Measurements from ENCODE around the gene PILRA.
"Not testable (repeated sequence)": the region's sequence is repeated elsewhere in the genome, so short reads cannot be mapped to it uniquely, and the experiment has no call there.

PILRA gene

GRCh38 chr7:100358027-100358856 lies 15.0 kb upstream of the PILRA start, which contains the start of gene PILRB:
Gene PILRB (plus strand): TSS chr7:100358117. CDS start chr7:100358303, 186 bp downstream.
- Histone ChIP-seq H3K9ac (ENCODE audit: low read length) (no peak within 1 kb of the TSS), H3K9me3 (ENCODE audit: control insufficient read depth, insufficient read depth, low read depth, low read length) (no peaks in the 10 kb centered on the region), H3K36me3 (ENCODE audit: control insufficient read depth, insufficient read depth, low read length) (peaks cover 98% of the 10 kb centered on the region), H3K27me3 (ENCODE audit: control insufficient read depth, insufficient read depth, low read length) (no peaks in the 10 kb centered on the region), H3K4me3 (ENCODE audit: low read depth, low read length) (no peak within 1 kb of the TSS), H3K27ac (ENCODE audit: low read depth, low read length) (no peak within 1 kb of the TSS), H3K4me1 (ENCODE audit: control insufficient read depth, insufficient read depth, low read length) (no peaks in the 10 kb centered on the region)

GRCh38 chr7:100358857-100359212 lies 14.5 kb upstream of the PILRA start:
- Histone ChIP-seq H3K9ac (ENCODE audit: low read length) (no peak overlapping the region), H3K4me1 (ENCODE audit: control insufficient read depth, insufficient read depth, low read length) (no peaks in the 10 kb centered on the region), H3K27ac (ENCODE audit: low read depth, low read length) (no peak overlapping the region), H3K36me3 (ENCODE audit: control insufficient read depth, insufficient read depth, low read length) (peaks cover 97% of the 10 kb centered on the region), H3K9me3 (ENCODE audit: control insufficient read depth, insufficient read depth, low read depth, low read length) (no peaks in the 10 kb centered on the region), H3K27me3 (ENCODE audit: control insufficient read depth, insufficient read depth, low read length) (no peaks in the 10 kb centered on the region), H3K4me3 (ENCODE audit: low read depth, low read length) (no peak overlapping the region)

GRCh38 chr7:100360135-100360854 lies 13.0 kb upstream of the PILRA start:
- Histone ChIP-seq H3K9ac (ENCODE audit: low read length) (no peak overlapping the region), H3K27ac (ENCODE audit: low read depth, low read length) (no peak overlapping the region), H3K4me1 (ENCODE audit: control insufficient read depth, insufficient read depth, low read length) (no peaks in the 10 kb centered on the region), H3K4me3 (ENCODE audit: low read depth, low read length) (no peak overlapping the region), H3K27me3 (ENCODE audit: control insufficient read depth, insufficient read depth, low read length) (no peaks in the 10 kb centered on the region), H3K36me3 (ENCODE audit: control insufficient read depth, insufficient read depth, low read length) (peaks cover 91% of the 10 kb centered on the region), H3K9me3 (ENCODE audit: control insufficient read depth, insufficient read depth, low read depth, low read length) (no peaks in the 10 kb centered on the region)

GRCh38 chr7:100363098-100363497 lies 10.2 kb upstream of the PILRA start:
- Histone ChIP-seq H3K36me3 (ENCODE audit: control insufficient read depth, insufficient read depth, low read length) (peaks cover 70% of the 10 kb centered on the region), H3K9ac (ENCODE audit: low read length) (no peak overlapping the region), H3K4me1 (ENCODE audit: control insufficient read depth, insufficient read depth, low read length) (0 out of 2 replicates have a peak, but pooled peaks cover 7% of the 10 kb centered on the region)

GRCh38 chr7:100363797-100364196 lies 9.5 kb upstream of the PILRA start:
- H3K36me3 ChIP-seq (ENCODE audit: control insufficient read depth, insufficient read depth, low read length), result peaks cover 63% of the 10 kb centered on the region
- H3K4me1 ChIP-seq (ENCODE audit: control insufficient read depth, insufficient read depth, low read length); H3K27me3 ChIP-seq (ENCODE audit: control insufficient read depth, insufficient read depth, low read length); H3K4me3 ChIP-seq (ENCODE audit: low read depth, low read length); H3K27ac ChIP-seq (ENCODE audit: low read depth, low read length); H3K9ac ChIP-seq (ENCODE audit: low read length); H3K9me3 ChIP-seq (ENCODE audit: control insufficient read depth, insufficient read depth, low read depth, low read length): not testable (repeated sequence)

More at GRCh38 chr7:100363098-100363497, 10.2 kb upstream of the PILRA start:
- no peak overlapping the region for H3K4me3 ChIP-seq (ENCODE audit: low read depth, low read length)
- H3K9me3 ChIP-seq (ENCODE audit: control insufficient read depth, insufficient read depth, low read depth, low read length), result no peaks in the 10 kb centered on the region
- no peaks in the 10 kb centered on the region for H3K27me3 ChIP-seq (ENCODE audit: control insufficient read depth, insufficient read depth, low read length)
- H3K27ac ChIP-seq (ENCODE audit: low read depth, low read length), result no peak overlapping the region

GRCh38 chr7:100364480-100364879 lies 8.8 kb upstream of the PILRA start:
- Histone ChIP-seq H3K27me3 (ENCODE audit: control insufficient read depth, insufficient read depth, low read length) (no peaks in the 10 kb centered on the region), H3K27ac (ENCODE audit: low read depth, low read length) (no peak overlapping the region), H3K36me3 (ENCODE audit: control insufficient read depth, insufficient read depth, low read length) (peaks cover 57% of the 10 kb centered on the region), H3K9me3 (ENCODE audit: control insufficient read depth, insufficient read depth, low read depth, low read length) (no peaks in the 10 kb centered on the region), H3K4me3 (ENCODE audit: low read depth, low read length) (no peak overlapping the region), H3K4me1 (ENCODE audit: control insufficient read depth, insufficient read depth, low read length) (0 out of 2 replicates have a peak, but pooled peaks cover 7% of the 10 kb centered on the region), H3K9ac (ENCODE audit: low read length) (no peak overlapping the region)

- Histone ChIP-seq H3K4me1 (ENCODE audit: control insufficient read depth, insufficient read depth, low read length) (peaks cover 21% of the 10 kb centered on the region), H3K36me3 (ENCODE audit: control insufficient read depth, insufficient read depth, low read length) (peaks cover 42% of the 10 kb centered on the region)
- H3K9ac ChIP-seq (ENCODE audit: low read length); H3K27me3 ChIP-seq (ENCODE audit: control insufficient read depth, insufficient read depth, low read length); H3K4me3 ChIP-seq (ENCODE audit: low read depth, low read length); H3K27ac ChIP-seq (ENCODE audit: low read depth, low read length); H3K9me3 ChIP-seq (ENCODE audit: control insufficient read depth, insufficient read depth, low read depth, low read length): not testable (repeated sequence)
Measured at GRCh38 chr7:100365998-100366367, 7.3 kb upstream of the PILRA start.

GRCh38 chr7:100366411-100367250 lies 6.7 kb upstream of the PILRA start:
- Histone ChIP-seq H3K27me3 (ENCODE audit: control insufficient read depth, insufficient read depth, low read length) (no peaks in the 10 kb centered on the region), H3K27ac (ENCODE audit: low read depth, low read length) (no peak overlapping the region), H3K4me1 (ENCODE audit: control insufficient read depth, insufficient read depth, low read length) (peaks cover 27% of the 10 kb centered on the region), H3K36me3 (ENCODE audit: control insufficient read depth, insufficient read depth, low read length) (peaks cover 36% of the 10 kb centered on the region), H3K9ac (ENCODE audit: low read length) (no peak overlapping the region), H3K4me3 (ENCODE audit: low read depth, low read length) (no peak overlapping the region), H3K9me3 (ENCODE audit: control insufficient read depth, insufficient read depth, low read depth, low read length) (no peaks in the 10 kb centered on the region)

- peaks cover 31% of the 10 kb centered on the region for H3K4me1 ChIP-seq (ENCODE audit: control insufficient read depth, insufficient read depth, low read length)
- peaks cover 30% of the 10 kb centered on the region for H3K36me3 ChIP-seq (ENCODE audit: control insufficient read depth, insufficient read depth, low read length)
Measured at GRCh38 chr7:100367251-100367620, 6.1 kb upstream of the PILRA start.

GRCh38 chr7:100367676-100368613 lies 5.3 kb upstream of the PILRA start:
- no peak overlapping the region for H3K27ac ChIP-seq (ENCODE audit: low read depth, low read length)
- H3K9ac ChIP-seq (ENCODE audit: low read length), result no peak overlapping the region
- H3K4me1 ChIP-seq (ENCODE audit: control insufficient read depth, insufficient read depth, low read length), result peaks cover 31% of the 10 kb centered on the region
- H3K36me3 ChIP-seq (ENCODE audit: control insufficient read depth, insufficient read depth, low read length), result peaks cover 23% of the 10 kb centered on the region
- no peaks in the 10 kb centered on the region for H3K27me3 ChIP-seq (ENCODE audit: control insufficient read depth, insufficient read depth, low read length)
- H3K4me3 ChIP-seq (ENCODE audit: low read depth, low read length), result no peak overlapping the region
- no peaks in the 10 kb centered on the region for H3K9me3 ChIP-seq (ENCODE audit: control insufficient read depth, insufficient read depth, low read depth, low read length)

More at GRCh38 chr7:100367251-100367620, 6.1 kb upstream of the PILRA start:
- H3K27ac ChIP-seq (ENCODE audit: low read depth, low read length), result no peak overlapping the region
- no peaks in the 10 kb centered on the region for H3K27me3 ChIP-seq (ENCODE audit: control insufficient read depth, insufficient read depth, low read length)
- H3K4me3 ChIP-seq (ENCODE audit: low read depth, low read length), result no peak overlapping the region
- H3K9ac ChIP-seq (ENCODE audit: low read length), result no peak overlapping the region
- H3K9me3 ChIP-seq (ENCODE audit: control insufficient read depth, insufficient read depth, low read depth, low read length), result no peaks in the 10 kb centered on the region
